PC-9 (cell line): ENCODE results near the gene OPALIN. TPM values are rescaled to one million over a fixed set of nuclear protein-coding genes. Genes with fewer than 3 reads are reported as not detected.

Source experiments
- Bru-seq: library from RNA; stranded (reverse); fragments of 400-500 nt; gene quantifications from one replicate; lab custom pipeline; 2021; lab: Mats Ljungman, UMichigan
- BruChase-seq, 2 experiments: library from RNA; stranded (reverse); fragments of 400-500 nt; gene quantifications; one replicate each; lab custom pipeline; 2021; lab: Mats Ljungman, UMichigan
- BruUV-seq: library from RNA; stranded (reverse); fragments of 400-500 nt; replicated peaks from 2 replicates; lab custom pipeline; 2021; lab: Mats Ljungman, UMichigan
- CTCF ChIA-PET: fragments of 300-600 bp; sonication (Branson Sonifier 250); formaldehyde crosslinking; loops from one replicate; lab custom pipeline; 2022; ENCODE audit warnings: antibody characterized with exemption; lab: Charles Lee
- POLR2A ChIA-PET: fragments of 300-600 bp; sonication (Branson Sonifier 250); formaldehyde crosslinking; loops from one replicate; lab custom pipeline; 2022; ENCODE audit warnings: antibody characterized with exemption; ENCODE audit not compliant: unreplicated experiment; lab: Charles Lee
- DNase-seq, 2 experiments: peaks; one replicate each; pipeline versions ENCODE4 v3.0.0 to v3.0.0-alpha.2; 2015 to 2022; ENCODE audit warnings: mixed read lengths in 1 of 2
- H2AFZ ChIP-seq: fragments of 200-600 bp; sonication (generic); 2 replicates; pipeline ENCODE4 v1.8.1; 2017; ENCODE audit warnings: antibody characterized with exemption
- H3F3A ChIP-seq: fragments of 200-600 bp; sonication (generic); 2 replicates; pipeline ENCODE4 v1.8.1; 2017; ENCODE audit warnings: antibody characterized with exemption, mild to moderate bottlenecking, low read depth; ENCODE audit not compliant: insufficient read depth
- H3K27ac ChIP-seq: fragments of 200-600 bp; sonication (generic); 2 replicates; pipeline ENCODE4 v1.6.1; 2016; ENCODE audit warnings: mixed run types
- H3K27me3 ChIP-seq: fragments of 200-600 bp; sonication (generic); 2 replicates; pipeline ENCODE4 v1.6.1; 2016; ENCODE audit warnings: low read depth, mixed run types; ENCODE audit not compliant: insufficient read depth
- H3K36me3 ChIP-seq: fragments of 200-600 bp; sonication (generic); 2 replicates; pipeline ENCODE4 v1.6.1; 2016; ENCODE audit warnings: low read depth, mixed run types
- H3K4me1 ChIP-seq: fragments of 200-600 bp; sonication (generic); replicated peaks from 2 replicates; pipeline ENCODE4 v1.6.1; 2016; ENCODE audit warnings: mixed run types; ENCODE audit not compliant: insufficient read depth
- H3K4me2 ChIP-seq: fragments of 200-600 bp; sonication (generic); 2 replicates; pipeline ENCODE4 v1.6.1; 2017; ENCODE audit warnings: mixed run types
- H3K4me3 ChIP-seq: fragments of 200-600 bp; sonication (generic); 2 replicates; pipeline ENCODE4 v1.6.1; 2016; ENCODE audit warnings: mixed run types
- H3K79me2 ChIP-seq: fragments of 200-600 bp; sonication (generic); 2 replicates; pipeline ENCODE4 v1.6.1; 2017; ENCODE audit warnings: low read depth, mixed run types
- H3K9me2 ChIP-seq: fragments of 200-600 bp; sonication (generic); 2 replicates; pipeline ENCODE4 v1.8.1; 2017; ENCODE audit warnings: mild to moderate bottlenecking; ENCODE audit not compliant: insufficient read depth
- H3K9me3 ChIP-seq: fragments of 200-600 bp; sonication (generic); 2 replicates; pipeline ENCODE4 v1.8.1; 2016; ENCODE audit warnings: low read depth; ENCODE audit not compliant: insufficient read depth
- H4K20me1 ChIP-seq: fragments of 200-600 bp; sonication (generic); 2 replicates; pipeline ENCODE4 v1.8.1; 2017; ENCODE audit not compliant: insufficient read depth
- CTCF ChIP-seq: fragments of 200-600 bp; sonication (generic); conservative IDR thresholded peaks from 2 replicates; pipeline ENCODE4 v1.6.1; 2017; ENCODE audit warnings: mixed run types, antibody characterized with exemption, mild to moderate bottlenecking, moderate library complexity
- EZH2 ChIP-seq: fragments of 200-600 bp; sonication (generic); IDR thresholded peaks from 2 replicates; pipeline ENCODE4 v1.8.0; 2017; ENCODE audit warnings: antibody characterized with exemption, low read depth
- intact Hi-C: fragments of 100-400 bp; cut with micrococcal nuclease; formaldehyde crosslinking; loops from one replicate; pipeline ENCODE4 v1.10.0; 2022; ENCODE audit not compliant: unreplicated experiment
- long read RNA-seq: library from polyadenylated mRNA; stranded (forward); transcript quantifications from one replicate; pipeline ENCODE4 v2.0.0, GENCODE V29; 2022
- total RNA-seq: library from RNA; stranded (reverse); gene quantifications from 2 replicates; pipeline ENCODE4 v1.2.3, GENCODE V29; 2021

The OPALIN gene
- not detected in 2 replicates for total RNA-seq
- Bru-seq, nascent RNA = not detected
- not detected for BruChase-seq, experiment 1, labeled RNA remaining after a 2-hour chase
- BruChase-seq, experiment 2, labeled RNA remaining after a 6-hour chase = not detected
- long read RNA-seq = 0 reads

- no TSS peak for BruUV-seq
- Histone ChIP-seq H3K9me3 (no peaks in the 10 kb centered on the region), H2AFZ (no peak within 1 kb of the TSS), H3K27ac (no peak within 1 kb of the TSS), H3K27me3 (no peaks in the 10 kb centered on the region), H3K4me1 (no peaks in the 10 kb centered on the region), H4K20me1 (no peaks in the 10 kb centered on the region), H3K4me3 (no peak within 1 kb of the TSS), H3K79me2 (no peaks in the 10 kb centered on the region), H3F3A (no peaks in the 10 kb centered on the region), H3K9me2 (no peaks in the 10 kb centered on the region), H3K36me3 (no peaks in the 10 kb centered on the region), H3K4me2 (no peak within 1 kb of the TSS)
- intact Hi-C loops = no loop called here
- ChIA-PET POLR2A (no interaction called here), CTCF (no interaction called here)
- TF ChIP-seq EZH2 (no peak), CTCF (no peak)
- no peak for DNase-seq
Observed at GRCh38 chr10:96358851-96359540, at the start of gene OPALIN. TSS of gene OPALIN (minus strand) at chr10:96359002. CDS start at chr10:96358896, 106 bp downstream.

- CTCF ChIA-PET = no interaction called here
- no TSS peak for BruUV-seq
Observed at GRCh38 chr10:96408201-96408600, 49.4 kb upstream of the OPALIN start.

GRCh38 chr10:96407560-96408069 is 48.8 kb upstream of the OPALIN start:
- Histone ChIP-seq H3K27me3 (peaks cover 25% of the 10 kb centered on the region; the same call in 1 of the 2 replicates), H2AFZ (no peak overlapping the region), H3K4me1 (no peaks in the 10 kb centered on the region), H3K4me2 (no peak overlapping the region), H4K20me1 (no peaks in the 10 kb centered on the region), H3K79me2 (no peaks in the 10 kb centered on the region), H3K9me2 (no peaks in the 10 kb centered on the region), H3K36me3 (no peaks in the 10 kb centered on the region), H3K4me3 (no peak overlapping the region), H3F3A (no peaks in the 10 kb centered on the region), H3K27ac (no peak overlapping the region), H3K9me3 (no peaks in the 10 kb centered on the region)
- no peak for TF ChIP-seq CTCF
- TF ChIP-seq EZH2 = no peak
- BruUV-seq = no TSS peak
- POLR2A ChIA-PET = no interaction called here
- intact Hi-C loops = no loop called here
- CTCF ChIA-PET = no interaction called here
- DNase-seq = no peak

More at GRCh38 chr10:96408201-96408600, 49.4 kb upstream of the OPALIN start:
- intact Hi-C loops = no loop called here
- DNase-seq = no peak
- TF ChIP-seq EZH2 (no peak), CTCF (no peak)
- H3K27ac ChIP-seq = no peak overlapping the region
- H3K36me3 ChIP-seq = no peaks in the 10 kb centered on the region
- no peak overlapping the region for H3K4me3 ChIP-seq
- H3K79me2 ChIP-seq = no peaks in the 10 kb centered on the region
- H3F3A ChIP-seq = no peaks in the 10 kb centered on the region
- POLR2A ChIA-PET = no interaction called here
- H3K27me3 ChIP-seq = peaks cover 19% of the 10 kb centered on the region; the same call in 1 of the 2 replicates
- H3K4me2 ChIP-seq = no peak overlapping the region
- no peaks in the 10 kb centered on the region for H3K9me3 ChIP-seq
- no peaks in the 10 kb centered on the region for H3K4me1 ChIP-seq
- no peak overlapping the region for H2AFZ ChIP-seq
- no peaks in the 10 kb centered on the region for H4K20me1 ChIP-seq
- H3K9me2 ChIP-seq = no peaks in the 10 kb centered on the region
